Right ventricle myocardium inferior (tissue), 1 donor: ENCODE results near the gene RAVER2. TPM values are rescaled to one million over a fixed set of nuclear protein-coding genes. Genes with fewer than 3 reads are reported as not detected.
"Not testable (repeated sequence)": the region's sequence is repeated elsewhere in the genome, so short reads cannot be mapped to it uniquely, and the experiment has no call there.

Experiments
- ATAC-seq: fragments of 200-7000 bp; cut with Tn5 transposase; one replicate; pipeline ENCODE4 v1.9.1; 2020; ENCODE audit warnings: mild to moderate bottlenecking, moderate library complexity
- DNase-seq: peaks from one replicate; pipeline ENCODE4 v3.0.0; 2021; ENCODE audit errors: missing footprints
- intact Hi-C: fragments of 100-400 bp; cut with DNase I; formaldehyde crosslinking; loops from one replicate; pipeline ENCODE4 v1.11.0; 2022
- total RNA-seq: library from RNA; stranded (reverse); fragmentation: NEBNext Ultra II Directional; extraction: Animal tissue kit (Norgen Biotek cat#: 25700); gene quantifications from one replicate; pipeline ENCODE4 v1.2.1, GENCODE V29; 2021
- donor health status: DM: no; HTN: yes; CAD: no; lungs with severe emphysema.

Gene RAVER2
- total RNA-seq, 1 donor from 2014 or later: 30.1 TPM

DNA sequence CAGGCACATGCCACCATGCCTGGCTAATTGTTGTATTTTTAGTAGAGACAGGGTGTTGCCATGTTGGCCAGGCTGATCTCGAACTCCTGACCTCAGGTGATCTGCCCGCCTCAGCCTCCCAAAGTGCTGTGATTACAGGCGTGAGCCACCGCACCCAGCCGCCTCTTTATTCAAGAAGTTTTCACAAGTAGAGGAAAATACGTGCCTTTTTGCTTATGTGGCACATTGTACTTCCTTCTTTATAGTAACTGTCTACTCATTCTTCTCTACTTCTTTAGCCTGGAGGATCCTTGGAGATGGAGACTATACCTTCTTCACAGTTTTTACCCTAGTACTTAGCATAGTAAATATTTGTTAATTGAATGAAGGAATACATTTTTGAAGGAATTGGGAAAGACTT is 37.2 kb downstream of the RAVER2 start:
- intact Hi-C loops, DNase-seq, ATAC-seq: not testable (repeated sequence)

DNA sequence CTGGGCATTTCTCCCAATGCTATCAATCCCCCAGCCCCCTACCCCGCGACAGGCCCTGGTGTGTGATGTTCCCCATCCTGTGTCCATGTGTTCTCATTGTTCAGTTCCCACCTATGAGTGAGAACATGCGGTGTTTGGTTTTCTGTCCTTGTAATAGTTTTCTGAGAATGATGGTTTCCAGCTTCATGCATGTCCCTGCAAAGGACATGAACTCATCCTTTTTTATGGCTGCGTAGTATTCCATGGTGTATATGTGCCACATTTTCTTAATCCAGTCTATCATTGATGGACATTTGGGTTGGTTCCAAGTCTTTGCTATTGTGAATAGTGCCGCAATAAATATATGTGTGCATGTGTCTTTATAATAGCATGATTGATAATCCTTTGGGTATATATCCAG is 38.0 kb downstream of the RAVER2 start:
- DNase-seq, intact Hi-C loops, ATAC-seq: not testable (repeated sequence)

DNA sequence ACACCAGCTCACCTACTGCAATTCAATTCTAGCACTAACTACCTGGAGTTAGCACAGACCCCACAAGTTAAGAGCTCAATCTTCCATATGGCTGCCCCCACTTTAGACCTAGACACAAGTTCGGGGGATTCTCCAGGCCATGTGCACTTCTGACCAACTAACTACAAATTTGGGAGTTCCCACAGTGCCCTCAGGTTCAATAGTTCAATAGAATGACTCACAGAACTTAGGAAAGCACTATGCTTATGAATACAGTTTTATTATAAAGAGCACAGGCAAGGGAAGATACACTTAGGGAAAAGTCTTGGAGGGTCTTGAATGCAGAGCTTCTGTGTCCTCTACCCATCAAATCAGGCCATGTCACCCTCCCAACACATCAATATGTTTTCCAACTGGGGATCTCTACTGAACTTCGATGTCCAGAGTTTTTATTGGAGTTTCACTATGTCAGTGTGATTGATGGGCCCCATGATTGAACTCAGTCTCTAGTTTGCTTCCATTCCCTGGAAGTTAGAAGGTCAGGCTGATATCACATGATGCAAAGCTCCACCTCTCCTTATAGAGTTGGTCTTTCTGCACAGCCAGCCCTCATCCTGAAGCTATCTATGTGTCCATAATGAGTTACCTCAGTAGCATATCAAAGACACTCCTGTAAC is 46.1 kb downstream of the RAVER2 start:
- intact Hi-C loops: no loop called here
- ATAC-seq (no peak), DNase-seq (no peak)

DNA sequence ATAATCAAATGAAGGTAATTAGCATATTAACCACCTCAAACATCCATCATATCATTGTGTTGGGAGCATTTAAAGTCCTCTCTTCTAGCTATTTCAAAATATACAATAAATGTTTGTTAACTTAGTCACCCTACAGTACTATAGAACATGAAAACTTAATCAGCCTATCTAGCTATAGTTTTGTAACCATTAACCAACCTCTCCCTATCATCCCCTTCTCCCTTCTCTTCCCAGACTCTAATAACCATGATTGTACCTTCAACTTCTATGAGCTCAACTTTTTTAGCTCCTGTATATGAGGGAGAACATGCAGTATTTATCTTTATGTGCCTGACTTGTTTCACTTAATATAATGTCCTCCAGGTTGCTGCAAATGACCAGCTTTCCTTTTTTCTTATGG is 54.0 kb downstream of the RAVER2 start:
- intact Hi-C loops: no loop called here
- ATAC-seq (no peak), DNase-seq (no peak)

DNA sequence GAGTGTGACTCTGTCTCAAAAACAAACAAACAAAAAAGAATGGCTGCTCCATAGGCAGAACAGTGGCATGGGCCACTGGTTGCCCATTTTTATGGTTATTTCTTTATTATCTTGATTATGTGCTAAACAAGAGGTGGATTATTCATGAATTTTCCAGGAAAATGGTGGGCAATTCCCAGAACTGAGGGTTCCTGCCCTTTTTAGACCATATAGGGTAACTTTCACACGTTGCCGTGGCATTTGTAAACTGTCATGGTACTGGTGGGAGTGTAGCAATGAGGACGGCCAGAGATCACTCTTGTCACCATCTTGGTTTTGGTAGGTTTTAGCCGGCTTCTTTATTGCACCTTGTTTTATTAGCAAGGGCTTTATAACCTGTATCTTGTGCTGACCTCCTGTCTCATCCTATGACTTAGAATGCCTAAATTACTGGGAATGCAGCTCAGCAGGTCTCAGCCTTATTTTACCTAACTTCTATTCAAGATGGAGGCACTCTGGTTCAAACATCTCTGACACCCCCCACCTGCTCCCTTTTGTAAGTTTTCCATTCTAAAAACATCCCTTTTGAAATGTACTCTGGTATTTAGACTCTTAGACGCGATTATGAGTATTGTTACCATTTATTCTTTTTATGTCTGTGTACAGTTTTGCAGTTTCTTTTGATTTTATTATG is 57.1 kb downstream of the RAVER2 start:
- intact Hi-C loops: no loop called here

DNA sequence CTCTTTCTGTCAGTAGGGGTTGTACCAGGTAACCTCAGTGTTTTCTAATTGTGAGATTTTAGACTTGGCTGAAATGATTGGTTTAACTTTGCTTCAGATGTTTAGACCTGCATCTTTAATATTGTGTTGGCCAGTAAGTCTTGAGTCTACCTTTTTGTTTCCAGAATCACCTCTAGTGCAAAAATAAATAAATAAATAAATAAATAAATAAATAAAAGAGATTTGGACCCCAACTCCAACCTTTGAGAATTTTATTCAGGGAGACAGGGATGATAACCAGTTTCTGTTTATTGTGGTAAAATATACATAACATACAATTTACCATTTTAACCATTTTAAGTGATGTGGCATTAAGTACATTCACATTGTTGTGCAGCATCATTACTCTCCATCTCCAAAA is 64.4 kb downstream of the RAVER2 start:
- intact Hi-C loops: no loop called here
- DNase-seq (no peak), ATAC-seq (no peak)

More for the DNA sequence above, 57.1 kb downstream of the RAVER2 start:
- DNase-seq: no peak
- ATAC-seq: no peak

DNA sequence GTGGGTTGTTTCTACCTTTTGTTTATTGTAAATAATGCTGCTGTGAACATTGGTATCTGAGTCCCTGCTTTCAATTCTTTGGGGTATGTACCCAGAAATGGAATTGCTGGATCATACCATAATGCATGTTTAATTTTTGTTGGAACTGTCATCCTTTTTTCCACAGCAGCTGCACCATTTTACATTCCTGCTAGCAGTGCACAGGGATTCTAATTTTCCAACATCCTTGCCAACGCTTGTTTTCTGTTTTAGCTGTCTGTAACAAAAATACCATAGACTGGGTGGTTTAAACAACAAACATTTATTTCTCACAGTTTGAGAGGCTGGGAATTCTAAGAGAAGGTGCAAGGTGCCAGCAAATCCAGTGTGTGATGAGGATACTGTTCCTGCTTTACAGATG is 65.1 kb downstream of the RAVER2 start:
- DNase-seq (no peak), ATAC-seq (peak; percentile 20)
- intact Hi-C loops: no loop called here

DNA sequence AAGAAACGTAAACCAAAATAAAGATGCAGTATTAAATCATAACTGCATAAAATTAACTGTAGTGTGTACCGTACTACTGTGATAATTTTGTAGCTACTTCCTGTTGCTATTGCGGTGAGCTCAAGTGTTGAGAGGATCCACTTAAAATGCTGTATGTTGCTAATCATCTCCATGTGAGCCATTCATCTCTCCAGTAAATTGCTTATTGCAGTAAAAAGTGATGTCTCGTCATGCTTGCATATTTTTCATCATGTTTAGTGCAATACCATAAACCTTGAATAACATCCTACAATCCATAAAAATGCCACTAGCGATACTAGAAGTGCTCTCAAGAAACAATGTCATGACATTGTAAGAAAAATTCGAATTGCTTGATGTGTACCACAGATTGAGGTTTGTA is 66.3 kb downstream of the RAVER2 start:
- ATAC-seq (no peak), DNase-seq (no peak)
- intact Hi-C loops: no loop called here

DNA sequence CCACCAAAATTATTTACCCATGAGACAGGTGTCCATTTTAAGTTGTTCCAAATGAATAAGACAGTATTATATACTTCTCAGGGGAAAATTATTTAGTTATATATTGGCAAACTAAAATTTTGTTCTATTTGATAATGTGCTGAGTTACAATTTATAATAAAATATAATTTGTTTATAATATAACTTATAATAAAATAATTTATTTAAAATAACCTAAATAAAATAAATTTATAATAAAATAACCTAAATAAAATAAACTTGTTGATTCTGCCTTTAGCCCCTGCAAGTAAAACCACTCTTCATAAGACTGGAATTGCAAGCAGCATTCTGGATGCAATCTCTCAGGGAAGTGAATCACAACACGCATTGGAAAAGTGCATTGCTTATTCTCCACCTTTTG is 69.6 kb downstream of the RAVER2 start:
- intact Hi-C loops: no loop called here
- DNase-seq: no peak
- ATAC-seq: no peak

DNA sequence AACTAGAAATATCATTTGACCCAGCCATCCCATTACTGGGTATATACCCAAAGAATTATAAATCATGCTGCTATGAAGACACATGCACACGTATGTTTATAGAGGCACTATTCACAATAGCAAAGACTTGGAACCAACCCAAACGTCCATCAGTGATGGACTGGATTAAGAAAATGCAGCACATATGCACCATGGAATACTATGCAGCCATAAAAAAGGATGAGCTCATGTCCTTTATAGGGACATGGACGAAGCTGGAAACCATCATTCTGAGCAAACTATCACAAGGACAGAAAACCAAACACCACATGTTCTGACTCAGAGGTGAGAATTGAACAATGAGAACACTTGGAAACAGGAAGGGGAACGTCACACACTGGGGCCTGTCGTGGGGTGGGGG is 72.5 kb downstream of the RAVER2 start:
- ATAC-seq, DNase-seq, intact Hi-C loops: not testable (repeated sequence)

DNA sequence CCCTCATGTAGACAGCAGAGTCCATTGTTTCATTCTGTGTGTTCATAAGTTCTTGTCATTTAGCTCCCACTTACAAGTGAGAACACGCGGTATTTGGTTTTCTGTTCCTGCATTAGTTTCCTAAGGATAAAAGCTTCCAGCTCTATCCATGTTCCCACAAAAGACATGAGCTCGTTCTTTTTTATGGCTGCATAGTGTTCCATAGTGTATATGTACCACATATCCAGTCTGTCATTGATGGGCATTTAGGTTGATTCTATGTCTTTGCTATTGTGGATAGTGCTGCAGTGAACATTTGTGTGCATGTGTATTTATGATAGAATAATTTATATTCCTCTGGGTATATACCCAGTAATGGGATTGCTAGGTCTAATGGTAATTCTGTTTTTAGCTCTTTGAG is 75.7 kb downstream of the RAVER2 start:
- intact Hi-C loops: loop anchor here (5.0 to 10.0 kb wide), 2 partner anchors 266 to 553 kb away; no protein-coding TSS in a partner anchor
- ATAC-seq, DNase-seq: not testable (repeated sequence)

DNA sequence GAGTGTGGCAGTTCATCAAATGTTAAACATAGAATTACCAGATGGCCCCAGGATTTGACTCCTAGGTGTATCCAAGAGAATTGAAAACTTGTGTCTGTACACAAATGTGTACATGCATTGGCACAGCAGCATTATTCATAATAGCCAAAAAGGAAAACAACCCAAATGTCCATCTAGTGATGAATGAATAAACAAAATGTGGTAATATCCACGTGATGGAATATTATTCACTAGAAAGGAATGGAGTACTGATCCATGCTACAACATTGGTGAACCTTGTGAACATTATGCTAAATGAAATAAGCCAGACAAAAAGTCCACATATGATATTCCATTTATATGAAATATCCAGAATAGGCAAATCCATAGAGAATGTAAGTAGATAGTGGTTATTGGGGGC is 77.7 kb downstream of the RAVER2 start:
- no peak for ATAC-seq
- intact Hi-C loops: loop anchor here (5.0 to 10.0 kb wide), 2 partner anchors 268 to 555 kb away; no protein-coding TSS in a partner anchor
- no peak for DNase-seq

DNA sequence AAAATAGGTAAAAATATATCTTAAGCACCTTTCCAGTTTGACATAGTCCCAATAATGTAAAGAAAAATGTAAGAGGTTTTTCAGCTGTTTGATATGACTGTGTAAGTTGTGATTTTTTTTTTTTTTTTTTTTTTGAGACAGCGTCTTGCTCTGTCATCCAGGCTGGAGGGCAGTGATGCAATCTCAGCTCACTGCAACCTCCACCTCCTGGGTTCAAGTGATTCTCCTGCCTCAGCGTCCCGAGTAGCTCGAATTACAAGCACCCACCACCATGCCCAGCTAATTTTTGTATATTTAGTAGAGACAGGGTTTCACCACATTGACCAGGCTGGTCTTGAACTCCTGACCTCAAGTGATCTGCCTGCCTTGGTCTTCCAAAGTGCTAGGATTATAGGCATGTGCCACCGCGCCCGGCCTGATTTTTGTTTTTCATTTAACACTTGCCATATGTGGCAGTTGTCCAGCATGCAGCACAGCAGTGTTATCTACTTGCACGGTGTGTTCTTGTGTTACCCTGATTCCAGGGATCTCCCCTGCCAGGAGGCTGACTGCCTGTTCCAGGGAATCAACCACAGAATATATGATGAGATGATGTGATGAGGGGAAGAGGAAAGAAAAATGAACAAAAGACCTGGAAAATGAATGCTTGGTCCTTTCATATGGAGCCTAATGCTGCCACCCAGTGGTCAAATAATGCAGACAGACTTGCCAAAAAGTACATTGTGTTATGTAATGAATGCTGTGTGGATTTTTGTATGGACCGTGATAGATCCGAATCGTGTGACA is 79.0 kb downstream of the RAVER2 start:
- DNase-seq: no peak
- intact Hi-C loops: loop anchor here (2.0 to 10.0 kb wide), 4 partner anchors 79 to 557 kb away; partner anchors contain the start of gene RAVER2
- ATAC-seq: peak; percentile 73

DNA sequence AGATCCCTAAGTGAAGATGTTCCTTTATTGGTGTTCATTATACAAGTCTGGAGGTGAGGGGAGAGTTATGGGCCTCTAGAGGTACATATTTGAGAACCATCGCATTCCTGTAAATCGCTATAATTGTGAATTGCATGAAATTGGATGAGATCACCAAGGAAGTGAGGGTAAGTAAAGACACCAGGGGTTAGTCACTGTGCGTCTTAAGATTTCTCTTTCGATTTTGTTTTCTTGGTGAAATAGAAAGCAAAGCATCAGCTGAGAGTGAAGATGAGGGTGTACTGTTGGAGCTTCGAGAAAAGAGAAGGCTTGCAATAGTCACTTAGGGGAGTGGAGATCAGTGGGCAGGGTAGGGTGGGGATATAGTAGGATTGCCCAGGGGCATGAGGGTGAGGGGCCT is 82.1 kb downstream of the RAVER2 start:
- intact Hi-C loops: loop anchor here (10.0 kb wide), 1 partner anchor 272 kb away; no protein-coding TSS in a partner anchor

DNA sequence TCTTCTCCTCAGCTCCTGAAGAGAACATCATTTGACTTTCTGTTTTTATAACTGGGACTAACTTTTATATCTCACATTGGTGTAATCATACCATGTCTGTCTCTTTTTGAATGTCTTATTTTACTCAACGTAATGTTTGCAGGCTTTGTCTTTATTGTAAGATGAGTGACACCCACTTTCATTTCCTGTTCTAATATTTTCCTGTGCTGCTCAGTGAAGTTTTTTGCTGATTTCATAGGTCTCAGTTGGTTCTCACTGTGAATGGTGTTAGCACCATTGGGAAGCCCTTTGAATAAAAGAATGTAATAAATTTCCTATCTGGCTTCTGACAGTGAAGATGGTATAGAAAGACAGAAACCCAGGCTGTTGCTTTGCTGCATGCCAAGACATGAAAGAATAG is 84.0 kb downstream of the RAVER2 start:
- no peak for ATAC-seq
- DNase-seq: no peak
- intact Hi-C loops: loop anchor here (10.0 kb wide), 1 partner anchor 274 kb away; no protein-coding TSS in a partner anchor

More for the DNA sequence above, 82.1 kb downstream of the RAVER2 start:
- no peak for ATAC-seq
- DNase-seq: no peak

DNA sequence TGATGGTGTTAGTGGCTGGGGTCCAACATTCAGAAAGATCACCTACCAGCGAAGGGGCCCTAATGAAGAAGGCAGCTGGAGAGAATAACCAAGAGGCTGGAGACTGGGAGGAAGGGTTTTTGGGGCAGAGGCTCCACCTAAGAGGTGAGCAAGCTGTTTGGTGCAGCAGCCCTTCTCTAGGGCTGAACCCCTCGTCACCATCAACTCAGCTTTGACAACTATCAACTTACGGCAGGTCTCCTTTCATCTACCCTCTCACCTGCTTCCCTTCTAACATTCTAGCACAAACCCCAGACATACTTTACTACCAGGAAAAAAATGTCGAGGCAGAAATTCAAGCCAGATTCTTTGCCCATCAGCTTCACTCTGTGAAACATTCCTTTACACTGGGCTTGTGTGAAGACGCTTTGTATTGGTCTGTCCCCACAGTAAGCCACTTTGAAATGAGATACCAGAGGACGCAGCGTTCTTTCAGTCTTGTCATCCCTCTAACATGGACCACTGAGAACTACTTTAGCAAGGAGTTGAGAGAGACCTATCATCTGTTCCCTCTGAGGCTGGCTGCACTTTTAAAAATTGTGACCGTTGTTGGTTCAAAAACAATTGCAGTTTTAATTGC is 84.6 kb downstream of the RAVER2 start:
- intact Hi-C loops: loop anchor here (10.0 kb wide), 1 partner anchor 275 kb away; no protein-coding TSS in a partner anchor
- DNase-seq (no peak), ATAC-seq (peak; percentile 88)

DNA sequence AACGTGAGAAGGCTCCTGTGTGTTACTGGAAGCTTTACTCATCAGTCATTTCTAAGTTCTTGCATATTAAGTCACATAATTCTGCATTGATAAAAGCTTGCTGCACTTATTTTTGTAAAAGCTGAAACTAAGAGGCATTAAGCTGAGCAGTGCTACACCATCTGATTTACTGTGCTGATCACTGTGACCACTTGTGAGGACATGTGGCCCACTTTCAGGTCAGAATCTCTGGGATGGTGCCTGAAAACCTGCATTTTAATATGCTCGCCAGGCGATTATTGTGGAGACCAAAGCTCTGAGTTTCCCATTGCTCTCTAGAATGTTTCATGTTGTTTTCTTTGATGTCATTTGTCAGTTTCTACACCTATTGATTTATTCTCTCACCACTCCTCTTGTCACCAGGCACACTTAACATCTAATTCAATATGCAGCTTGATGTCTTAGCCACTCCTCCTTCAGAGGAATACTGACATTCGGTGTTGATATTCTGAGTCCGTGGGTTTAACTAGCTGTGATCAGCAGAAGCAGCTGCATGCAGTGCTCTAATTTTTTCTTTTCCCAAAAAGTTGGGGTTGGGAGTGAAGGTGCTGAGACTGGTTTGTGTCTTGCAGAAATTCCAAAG is 85.3 kb downstream of the RAVER2 start:
- no peak for DNase-seq
- no peak for ATAC-seq
- intact Hi-C loops: no loop called here

DNA sequence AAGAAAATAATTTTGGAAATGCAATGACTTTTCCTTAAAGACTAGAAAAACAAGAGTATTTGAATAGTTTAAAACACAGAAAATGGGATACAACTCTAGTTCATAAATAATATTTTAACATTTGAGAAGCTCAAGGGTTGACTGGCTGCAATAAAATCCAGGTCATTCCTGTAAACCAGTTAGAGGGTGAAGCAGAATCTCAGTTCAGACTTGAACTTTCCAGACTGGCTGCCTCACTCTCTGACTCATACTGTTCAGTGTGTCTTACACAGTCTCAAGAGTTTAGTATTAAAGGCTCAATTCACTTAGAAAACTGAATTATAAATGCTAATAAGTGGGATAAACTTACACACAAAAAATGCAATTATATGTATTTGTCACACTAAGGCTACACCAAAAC is 89.9 kb downstream of the RAVER2 start:
- ATAC-seq: no peak
- intact Hi-C loops: no loop called here
- DNase-seq: no peak
